ACC112 (cell line): ENCODE results near the gene LRRTM4.
"Not testable (repeated sequence)": the region's sequence is repeated elsewhere in the genome, so short reads cannot be mapped to it uniquely, and the experiment has no call there.

Experiments
- H2AFZ ChIP-seq: fragments of 200-600 bp; sonication (generic); one replicate; pipeline ENCODE4 v1.6.0; 2017; ENCODE audit warnings: antibody characterized with exemption, low read length; ENCODE audit not compliant: unreplicated experiment
- H3K27ac ChIP-seq: fragments of 200-600 bp; sonication (generic); 2 replicates; pipeline ENCODE4 v1.5.1; 2014; ENCODE audit warnings: low read depth, mild to moderate bottlenecking, antibody characterized with exemption, low read length, moderate library complexity
- H3K27me3 ChIP-seq: fragments of 200-600 bp; sonication (generic); 2 replicates; pipeline ENCODE4 v1.6.1; 2014; ENCODE audit warnings: mild to moderate bottlenecking, antibody characterized with exemption, low read length, moderate library complexity, mixed read lengths; ENCODE audit not compliant: insufficient read depth
- H3K36me3 ChIP-seq: fragments of 200-600 bp; sonication (generic); 2 replicates; pipeline ENCODE4 v1.6.1; 2016; ENCODE audit warnings: mild to moderate bottlenecking, antibody characterized with exemption, low read length, moderate library complexity, mixed read lengths; ENCODE audit not compliant: insufficient read depth
- H3K4me1 ChIP-seq: fragments of 200-600 bp; sonication (generic); one replicate; pipeline ENCODE4 v1.6.1; 2016; ENCODE audit warnings: low read length, mixed read lengths; ENCODE audit not compliant: insufficient read depth, unreplicated experiment, control insufficient read depth
- H3K4me3 ChIP-seq: fragments of 200-600 bp; sonication (generic); 2 replicates; pipeline ENCODE4 v1.5.1; 2014; ENCODE audit warnings: mild to moderate bottlenecking, low read depth, low read length
- H3K79me2 ChIP-seq: fragments of 200-600 bp; sonication (generic); one replicate; pipeline ENCODE4 v1.6.0; 2016; ENCODE audit warnings: low read length; ENCODE audit not compliant: control insufficient read depth, unreplicated experiment, insufficient read depth

The LRRTM4 gene

GRCh38 chr2:76731157-76731556, 791.0 kb downstream of the LRRTM4 start:
- Histone ChIP-seq H3K27me3 (no peaks in the 10 kb centered on the region), H3K4me1 (no peaks in the 10 kb centered on the region), H3K4me3 (no peak overlapping the region), H3K27ac (no peak overlapping the region), H3K36me3 (no peaks in the 10 kb centered on the region), H2AFZ (no peak overlapping the region), H3K79me2 (no peaks in the 10 kb centered on the region)

DNA sequence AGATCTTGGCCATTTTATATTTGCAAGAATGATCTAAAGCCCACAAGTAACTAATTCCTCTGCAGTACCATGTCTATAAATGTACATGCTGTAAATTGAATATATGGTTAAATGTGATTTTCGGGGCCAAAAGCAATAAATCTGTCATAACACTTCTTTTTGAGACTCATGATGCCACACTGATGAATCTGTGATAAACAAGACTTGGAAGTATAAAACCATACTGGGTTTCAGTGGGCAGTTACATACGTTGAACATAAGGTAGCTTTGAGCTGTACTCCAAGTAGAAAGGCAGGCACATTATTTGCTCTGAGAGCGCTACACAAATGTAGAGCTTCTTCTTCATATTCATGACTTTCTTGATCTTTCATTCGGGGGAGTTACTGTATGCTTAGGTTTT, 792.2 kb downstream of the LRRTM4 start:
- Histone ChIP-seq H3K27me3 (no peaks in the 10 kb centered on the region), H3K4me1 (no peaks in the 10 kb centered on the region), H3K4me3 (no peak overlapping the region), H3K36me3 (no peaks in the 10 kb centered on the region), H2AFZ (no peak overlapping the region), H3K27ac (no peak overlapping the region), H3K79me2 (no peaks in the 10 kb centered on the region)

- H3K4me1 ChIP-seq = no peaks in the 10 kb centered on the region
- no peak overlapping the region for H3K4me3 ChIP-seq
- no peaks in the 10 kb centered on the region for H3K36me3 ChIP-seq
- H3K27me3 ChIP-seq = no peaks in the 10 kb centered on the region
- no peak overlapping the region for H3K27ac ChIP-seq
- no peaks in the 10 kb centered on the region for H3K79me2 ChIP-seq
- no peak overlapping the region for H2AFZ ChIP-seq
Measured at GRCh38 chr2:76721226-76721625, 801.0 kb downstream of the LRRTM4 start.

- H3K79me2 ChIP-seq = no peaks in the 10 kb centered on the region
- H3K4me1 ChIP-seq = no peaks in the 10 kb centered on the region
- no peak overlapping the region for H3K4me3 ChIP-seq
- H3K27ac ChIP-seq = no peak overlapping the region
- H3K27me3 ChIP-seq = no peaks in the 10 kb centered on the region
- no peaks in the 10 kb centered on the region for H3K36me3 ChIP-seq
- H2AFZ ChIP-seq = no peak overlapping the region
Measured at GRCh38 chr2:76713312-76713711, 808.9 kb downstream of the LRRTM4 start.

DNA sequence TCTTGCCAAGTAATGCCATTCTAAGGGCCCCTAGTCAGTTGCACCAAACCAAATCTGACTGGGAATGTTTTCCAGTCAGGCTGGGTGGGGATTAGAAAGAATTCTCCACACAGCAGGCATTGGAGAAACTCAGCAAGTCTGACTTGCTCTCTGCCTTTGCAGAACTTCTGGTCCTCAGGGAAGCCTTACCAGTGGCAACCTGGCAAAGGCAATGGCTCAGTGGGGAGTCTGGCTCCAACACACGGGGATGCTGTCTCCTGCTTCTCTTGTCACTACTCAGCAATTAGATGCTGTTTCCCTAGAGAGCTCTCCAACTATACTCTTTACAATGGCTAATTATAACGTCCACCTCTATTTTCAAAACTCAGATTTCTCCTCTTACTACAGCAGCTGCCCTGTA, 810.7 kb downstream of the LRRTM4 start:
- Histone ChIP-seq H3K4me1 (no peaks in the 10 kb centered on the region), H2AFZ (no peak overlapping the region), H3K4me3 (no peak overlapping the region), H3K27ac (no peak overlapping the region), H3K36me3 (no peaks in the 10 kb centered on the region), H3K79me2 (no peaks in the 10 kb centered on the region), H3K27me3 (no peaks in the 10 kb centered on the region)

GRCh38 chr2:76700894-76701293, 821.3 kb downstream of the LRRTM4 start:
- H3K79me2 ChIP-seq = no peaks in the 10 kb centered on the region
- H3K27me3 ChIP-seq = no peaks in the 10 kb centered on the region
- H3K4me3 ChIP-seq = no peak overlapping the region
- H3K27ac ChIP-seq = no peak overlapping the region
- no peaks in the 10 kb centered on the region for H3K4me1 ChIP-seq
- H2AFZ ChIP-seq = no peak overlapping the region
- H3K36me3 ChIP-seq = no peaks in the 10 kb centered on the region

- H3K27ac ChIP-seq = not testable (repeated sequence)
Measured at GRCh38 chr2:76697998-76698713, 824.0 kb downstream of the LRRTM4 start.

More at GRCh38 chr2:76697998-76698713, 824.0 kb downstream of the LRRTM4 start:
- not testable (repeated sequence) for H2AFZ ChIP-seq, H3K4me3 ChIP-seq, H3K27me3 ChIP-seq, H3K79me2 ChIP-seq, H3K36me3 ChIP-seq, H3K4me1 ChIP-seq
